K562 (cell line): Measurements from ENCODE around the gene SYNGR3. TPM values are rescaled to one million over a fixed set of nuclear protein-coding genes. Genes with fewer than 3 reads are reported as not detected.

Experiments
- ATF1 ChIP-seq, 2 experiments: fragments of 450-650 bp in 1 of 2; IDR thresholded peaks; 2 replicates each; pipeline ENCODE4 v1.6.1; 2016; ENCODE audit warnings: missing compliant biosample characterization in 1 of 2, missing genetic modification characterization in 1 of 2
- FOXP1 ChIP-seq: sonication (generic); formaldehyde crosslinking; IDR thresholded peaks from 2 replicates; pipeline ENCODE4 v1.8.0; 2022; ENCODE audit warnings: mild to moderate bottlenecking, missing genetic modification reagents
- HNRNPLL ChIP-seq: fragments of 200-400 bp; formaldehyde crosslinking; IDR thresholded peaks from 2 replicates; pipeline ENCODE4 v1.6.1; 2017; ENCODE audit warnings: low read length, low read depth, mild to moderate bottlenecking; ENCODE audit not compliant: poor library complexity, severe bottlenecking
- KAT7 ChIP-seq: sonication (generic); formaldehyde crosslinking; IDR thresholded peaks from 2 replicates; pipeline ENCODE4 v1.8.0; 2022; ENCODE audit warnings: missing genetic modification reagents, mild to moderate bottlenecking, borderline replicate concordance
- L3MBTL2 ChIP-seq: fragments of 450-650 bp; IDR thresholded peaks from 2 replicates; pipeline ENCODE4 v1.6.1; 2016; ENCODE audit warnings: mild to moderate bottlenecking, moderate library complexity
- MAZ ChIP-seq, 2 experiments: fragments of 450-650 bp in 1 of 2; sonication (generic) in 1 of 2; formaldehyde crosslinking; IDR thresholded peaks in 1 of 2; conservative IDR thresholded peaks in 1 of 2; 2 replicates each; pipeline versions ENCODE4 v1.4.0 to v1.5.0; 2020; ENCODE audit warnings: mild to moderate bottlenecking in 1 of 2, missing genetic modification reagents in 1 of 2
- MYNN ChIP-seq, 2 experiments: sonication (generic); formaldehyde crosslinking in 1 of 2; IDR thresholded peaks; 2 replicates each; pipeline versions ENCODE4 v1.5.0 to v1.6.1; 2016 to 2020; ENCODE audit warnings: antibody characterized with exemption in 1 of 2, missing genetic modification reagents in 1 of 2
- NFRKB ChIP-seq: fragments of 450-650 bp; IDR thresholded peaks from 2 replicates; pipeline ENCODE4 v1.6.1; 2016; ENCODE audit warnings: low read depth
- PML ChIP-seq: IDR thresholded peaks from 2 replicates; pipeline ENCODE4 v1.6.1; 2012; ENCODE audit warnings: low read length, inconsistent platforms
- POLR2A ChIP-seq: fragments of 450-650 bp; conservative IDR thresholded peaks from 2 replicates; pipeline ENCODE4 v1.6.1; 2016
- RB1 ChIP-seq: fragments of 450-650 bp; IDR thresholded peaks from 2 replicates; pipeline ENCODE4 v1.6.1; 2017; ENCODE audit warnings: low read depth, mild to moderate bottlenecking
- RFX7 ChIP-seq: fragments of 250-450 bp; sonication (Bioruptor Pico); IDR thresholded peaks from 2 replicates; pipeline ENCODE4 v1.5.1; 2021; ENCODE audit warnings: mild to moderate bottlenecking
- SNRNP70 ChIP-seq: fragments of 200-400 bp; formaldehyde crosslinking; optimal IDR thresholded peaks from 2 replicates; pipeline ENCODE3; 2017; ENCODE audit warnings: low read depth, low read length
- TEAD1 ChIP-seq, 2 experiments: fragments of 450-650 bp in 1 of 2; sonication (generic) in 1 of 2; formaldehyde crosslinking; IDR thresholded peaks; 2 replicates each; pipeline versions ENCODE4 v1.4.0 to v1.8.0; 2020 to 2022; ENCODE audit warnings: mild to moderate bottlenecking in 2 of 2, missing genetic modification reagents in 1 of 2
- ZBED1 ChIP-seq: IDR thresholded peaks from 2 replicates; pipeline ENCODE4 v1.6.1; 2014
- ZFP30 ChIP-seq: fragments of 250-450 bp; sonication (Bioruptor Pico); IDR thresholded peaks from 2 replicates; pipeline ENCODE4 v1.8.0; 2022; ENCODE audit warnings: moderate library complexity, mild to moderate bottlenecking, inconsistent platforms, borderline replicate concordance
- ZNF263 ChIP-seq: sonication (generic); formaldehyde crosslinking; IDR thresholded peaks from 2 replicates; pipeline ENCODE4 v1.8.0; 2022; ENCODE audit warnings: mild to moderate bottlenecking, missing genetic modification reagents, borderline replicate concordance
- ZNF668 ChIP-seq: fragments of 250-450 bp; sonication (Bioruptor Pico); IDR thresholded peaks from 2 replicates; pipeline ENCODE4 v1.8.0; 2022; ENCODE audit warnings: mild to moderate bottlenecking, inconsistent platforms
- polyA plus RNA-seq, 8 experiments: library from polyadenylated mRNA; depleted of rRNA in 4 of 8; stranded (reverse) in 5 of 8; unstranded in 3 of 8; fragments of >200 nt; fragmentation: Nextera tagmentation in 2 of 8; fragmentation: Illumina TruSeq in 1 of 8; extraction: Ambion mirVana in 2 of 8; extraction: Trizol in 1 of 8; gene quantifications; 2 replicates each; pipeline versions ENCODE4 v1.2.1 to v1.2.3, GENCODE V29; 2011 to 2014; ENCODE audit warnings: inconsistent platforms in 1 of 8, missing spikeins in 1 of 8
- total RNA-seq, 7 experiments: library from RNA; depleted of rRNA in 6 of 7; stranded (reverse); fragments of >200 nt in 6 of 7; fragmentation: Illumina TruSeq in 2 of 7; extraction: Trizol in 2 of 7; gene quantifications; 2 replicates each; pipeline versions ENCODE4 v1.2.1 to v1.2.3, GENCODE V29; 2011 to 2021; ENCODE audit warnings: low replicate concordance in 1 of 7
- TF ChIP-seq, protein P1 (sequence below): conservative IDR thresholded peaks from 2 replicates; pipeline ENCODE4 v1.6.1; 2011; ENCODE audit warnings: low read depth, mild to moderate bottlenecking, low read length; ENCODE audit not compliant: control insufficient read depth
- TF ChIP-seq, protein P2 (sequence below): sonication (generic); formaldehyde crosslinking; IDR thresholded peaks from 2 replicates; pipeline ENCODE4 v1.8.0; 2022; ENCODE audit warnings: mild to moderate bottlenecking, missing genetic modification reagents, borderline replicate concordance
- TF ChIP-seq, protein P3 (sequence below): fragments of 250-450 bp; sonication (Bioruptor Pico); IDR thresholded peaks from 2 replicates; pipeline ENCODE4 v1.4.0; 2020; ENCODE audit warnings: mild to moderate bottlenecking, moderate library complexity, borderline replicate concordance

The SYNGR3 gene
- total and polyA plus RNA-seq, 9 of the 15 experiments (the other 6 are each of a cell fraction or from before 2014, with no cell fraction given) = 3.7 to 69.2 (median 36.3) TPM

- peak; percentile 97 for TF ChIP-seq POLR2A
- no peak for TF ChIP-seq ZNF668
- TF ChIP-seq RB1 = peak; percentile 6; the same call in 1 of the 2 replicates
- 0 out of 2 replicates have a peak, but pooled peaks have one; percentile 22 for TF ChIP-seq ZFP30 (CRISPR knock-in tag)
- TF ChIP-seq FOXP1 (CRISPR knock-in tag) = peak; percentile 68; the same call in 1 of the 2 replicates
- TF ChIP-seq L3MBTL2 = peak; percentile 58
- TF ChIP-seq TEAD1 (CRISPR knock-in tag; IDR thresholded peaks at IDR 0.05) = peak; percentile 51 to 68; a peak in 2 of 4 replicates
- TF ChIP-seq HNRNPLL = peak; percentile 50
- TF ChIP-seq RFX7 (CRISPR knock-in tag) = peak; percentile 79
- 0 out of 2 replicates have a peak, but pooled peaks have one; percentile 3 for TF ChIP-seq ZNF263 (CRISPR knock-in tag)
- peak; percentile 85 for TF ChIP-seq MYNN (IDR thresholded peaks at IDR 0.05)
- TF ChIP-seq MYNN (CRISPR knock-in tag; IDR thresholded peaks at IDR 0.05) = no peak
- peak; percentile 76 for TF ChIP-seq PML
- TF ChIP-seq SNRNP70 = peak; percentile 77
- peak; percentile 91 for TF ChIP-seq KAT7 (CRISPR knock-in tag)
- TF ChIP-seq ZBED1 = peak; percentile 84
- no peak for TF ChIP-seq NFRKB
- TF ChIP-seq, protein P1, sequence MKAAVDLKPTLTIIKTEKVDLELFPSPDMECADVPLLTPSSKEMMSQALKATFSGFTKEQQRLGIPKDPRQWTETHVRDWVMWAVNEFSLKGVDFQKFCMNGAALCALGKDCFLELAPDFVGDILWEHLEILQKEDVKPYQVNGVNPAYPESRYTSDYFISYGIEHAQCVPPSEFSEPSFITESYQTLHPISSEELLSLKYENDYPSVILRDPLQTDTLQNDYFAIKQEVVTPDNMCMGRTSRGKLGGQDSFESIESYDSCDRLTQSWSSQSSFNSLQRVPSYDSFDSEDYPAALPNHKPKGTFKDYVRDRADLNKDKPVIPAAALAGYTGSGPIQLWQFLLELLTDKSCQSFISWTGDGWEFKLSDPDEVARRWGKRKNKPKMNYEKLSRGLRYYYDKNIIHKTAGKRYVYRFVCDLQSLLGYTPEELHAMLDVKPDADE = peak; percentile 61; the same call in 1 of the 2 replicates
- no peak for TF ChIP-seq ATF1 (CRISPR knock-in tag; IDR thresholded peaks at IDR 0.05)
- TF ChIP-seq ATF1 (tag; IDR thresholded peaks at IDR 0.05) = 0 out of 2 replicates have a peak, but pooled peaks have one; percentile 21
- TF ChIP-seq MAZ (CRISPR knock-in tag; conservative IDR thresholded peaks at IDR 0.05 in 1 of 2, IDR thresholded peaks at IDR 0.05 in 1 of 2) = peak; percentile 25 to 35; a peak in 1 of 4 replicates
- TF ChIP-seq, protein P2, sequence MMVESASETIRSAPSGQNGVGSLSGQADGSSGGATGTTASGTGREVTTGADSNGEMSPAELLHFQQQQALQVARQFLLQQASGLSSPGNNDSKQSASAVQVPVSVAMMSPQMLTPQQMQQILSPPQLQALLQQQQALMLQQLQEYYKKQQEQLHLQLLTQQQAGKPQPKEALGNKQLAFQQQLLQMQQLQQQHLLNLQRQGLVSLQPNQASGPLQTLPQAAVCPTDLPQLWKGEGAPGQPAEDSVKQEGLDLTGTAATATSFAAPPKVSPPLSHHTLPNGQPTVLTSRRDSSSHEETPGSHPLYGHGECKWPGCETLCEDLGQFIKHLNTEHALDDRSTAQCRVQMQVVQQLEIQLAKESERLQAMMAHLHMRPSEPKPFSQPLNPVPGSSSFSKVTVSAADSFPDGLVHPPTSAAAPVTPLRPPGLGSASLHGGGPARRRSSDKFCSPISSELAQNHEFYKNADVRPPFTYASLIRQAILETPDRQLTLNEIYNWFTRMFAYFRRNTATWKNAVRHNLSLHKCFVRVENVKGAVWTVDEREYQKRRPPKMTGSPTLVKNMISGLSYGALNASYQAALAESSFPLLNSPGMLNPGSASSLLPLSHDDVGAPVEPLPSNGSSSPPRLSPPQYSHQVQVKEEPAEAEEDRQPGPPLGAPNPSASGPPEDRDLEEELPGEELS (CRISPR knock-in tag) = peak; percentile 58; the same call in 1 of the 2 replicates
- TF ChIP-seq, protein P3, sequence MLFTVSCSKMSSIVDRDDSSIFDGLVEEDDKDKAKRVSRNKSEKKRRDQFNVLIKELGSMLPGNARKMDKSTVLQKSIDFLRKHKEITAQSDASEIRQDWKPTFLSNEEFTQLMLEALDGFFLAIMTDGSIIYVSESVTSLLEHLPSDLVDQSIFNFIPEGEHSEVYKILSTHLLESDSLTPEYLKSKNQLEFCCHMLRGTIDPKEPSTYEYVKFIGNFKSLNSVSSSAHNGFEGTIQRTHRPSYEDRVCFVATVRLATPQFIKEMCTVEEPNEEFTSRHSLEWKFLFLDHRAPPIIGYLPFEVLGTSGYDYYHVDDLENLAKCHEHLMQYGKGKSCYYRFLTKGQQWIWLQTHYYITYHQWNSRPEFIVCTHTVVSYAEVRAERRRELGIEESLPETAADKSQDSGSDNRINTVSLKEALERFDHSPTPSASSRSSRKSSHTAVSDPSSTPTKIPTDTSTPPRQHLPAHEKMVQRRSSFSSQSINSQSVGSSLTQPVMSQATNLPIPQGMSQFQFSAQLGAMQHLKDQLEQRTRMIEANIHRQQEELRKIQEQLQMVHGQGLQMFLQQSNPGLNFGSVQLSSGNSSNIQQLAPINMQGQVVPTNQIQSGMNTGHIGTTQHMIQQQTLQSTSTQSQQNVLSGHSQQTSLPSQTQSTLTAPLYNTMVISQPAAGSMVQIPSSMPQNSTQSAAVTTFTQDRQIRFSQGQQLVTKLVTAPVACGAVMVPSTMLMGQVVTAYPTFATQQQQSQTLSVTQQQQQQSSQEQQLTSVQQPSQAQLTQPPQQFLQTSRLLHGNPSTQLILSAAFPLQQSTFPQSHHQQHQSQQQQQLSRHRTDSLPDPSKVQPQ (CRISPR knock-in tag) = no peak
Observed at GRCh38 chr16:1960665-1961630, 28.8 kb upstream of the SYNGR3 start (continued).
